Psoas muscle (tissue), 8 donors: ENCODE data around the gene ATG3. TPM values are rescaled to one million over a fixed set of nuclear protein-coding genes. Genes with fewer than 3 reads are reported as not detected.

ENCODE experiments used
- ATAC-seq, 4 donors: fragments of 200-7000 bp; cut with Tn5 transposase; one replicate each; pipeline ENCODE4 v1.9.1; 2020; ENCODE audit warnings: moderate library complexity in 3 of 4, mild to moderate bottlenecking in 2 of 4
- DNase-seq, 2 donors: peaks; one replicate each; pipeline ENCODE4 v3.0.0-alpha.2; 2020
- H3K27ac ChIP-seq: fragments of 200-600 bp; one replicate; pipeline ENCODE4 v1.8.0; 2022
- H3K27me3 ChIP-seq, 3 donors: fragments of 200-600 bp in 1 of 3; one replicate each; pipeline versions ENCODE4 v1.6.1 to v1.8.0; 2013 to 2022; ENCODE audit warnings: low read length in 2 of 3, mild to moderate bottlenecking in 2 of 3, moderate library complexity in 1 of 3; ENCODE audit not compliant: insufficient read depth in 3 of 3
- H3K36me3 ChIP-seq, 2 donors: fragments of 200-600 bp in 1 of 2; one replicate each; pipeline versions ENCODE4 v1.6.1 to v1.8.0; 2013 to 2022; ENCODE audit warnings: low read depth in 1 of 2, mild to moderate bottlenecking in 1 of 2, moderate library complexity in 1 of 2; ENCODE audit not compliant: insufficient read depth in 1 of 2
- H3K4me1 ChIP-seq: fragments of 200-600 bp; one replicate; pipeline ENCODE4 v1.8.0; 2022
- H3K4me3 ChIP-seq: fragments of 200-600 bp; one replicate; pipeline ENCODE4 v1.8.0; 2022; ENCODE audit warnings: mild to moderate bottlenecking
- H3K9me3 ChIP-seq: fragments of 200-600 bp; one replicate; pipeline ENCODE4 v1.8.0; 2022
- WGBS, 3 donors: extraction: QIAGEN DNeasy Blood & Tissue Kit; methylation state at CpG; one replicate each; pipeline versions ENCODE4 v1.1.6 to v1.1.7; 2013; 5-methylcytosine and 5-hydroxymethylcytosine counted together
- intact Hi-C, 2 donors: fragments of 100-400 bp; cut with DNase I; formaldehyde crosslinking; loops; one replicate each; pipeline versions ENCODE4 v1.11.0 to v1.14.2; 2022
- polyA plus RNA-seq, 3 donors: library from polyadenylated mRNA; stranded (reverse); fragments of 200-250 nt; gene quantifications; one replicate each; pipeline ENCODE4 v1.2.3, GENCODE V29; 2013
- total RNA-seq, 4 donors: library from RNA; stranded (reverse); fragmentation: NEBNext Ultra II Directional in 2 of 4; extraction: Animal tissue kit (Norgen Biotek cat#: 25700) in 2 of 4; gene quantifications; one replicate each; pipeline versions ENCODE4 v1.2.1 to v1.2.4, GENCODE V29; 2021 to 2023
- TF ChIP-seq, protein P1 (sequence below): fragments of 200-600 bp; IDR thresholded peaks from one replicate; pipeline ENCODE4 v1.8.0; 2022; ENCODE audit warnings: antibody characterized with exemption
- donor health status: healthy with polysubstance abuse.
- donor health status: DM: no; HTN: no; CAD: no; lungs with moderate emphysema.
- donor health status: Bipolar disorder and iron deficiency.
- donor health status: healthy.
- donor health status: DM: yes; HTN: yes; CAD: no.
- donor health status: DM: no; HTN: no; CAD: no.
- donor health status: DM: no; HTN: no; CAD: no.
- donor health status: DM: yes; HTN: yes; CAD: no.

The ATG3 gene
- total and polyA plus RNA-seq, 7 donors = 27.5 to 75.0 (median 31.9) TPM

DNA sequence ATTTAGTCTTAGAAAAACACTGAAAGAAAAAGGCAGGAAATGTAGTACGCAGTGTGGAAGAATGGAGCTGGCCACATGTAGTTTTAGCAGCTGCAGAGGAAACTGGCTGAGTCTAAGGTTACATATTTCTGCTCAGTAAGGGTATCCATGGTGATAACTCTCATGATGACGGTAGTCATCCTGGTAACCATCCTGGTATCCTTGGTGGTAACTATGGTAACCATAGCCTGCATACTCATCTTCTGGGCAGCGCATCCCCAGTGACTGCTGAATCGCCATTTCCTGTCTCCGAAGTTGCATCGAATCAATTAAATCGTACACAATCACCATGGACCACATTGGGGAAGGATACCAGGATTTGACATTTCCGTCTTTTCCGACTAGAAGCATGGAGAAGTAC lies 43.5 kb upstream of the ATG3 start:
- TF ChIP-seq, protein P1, sequence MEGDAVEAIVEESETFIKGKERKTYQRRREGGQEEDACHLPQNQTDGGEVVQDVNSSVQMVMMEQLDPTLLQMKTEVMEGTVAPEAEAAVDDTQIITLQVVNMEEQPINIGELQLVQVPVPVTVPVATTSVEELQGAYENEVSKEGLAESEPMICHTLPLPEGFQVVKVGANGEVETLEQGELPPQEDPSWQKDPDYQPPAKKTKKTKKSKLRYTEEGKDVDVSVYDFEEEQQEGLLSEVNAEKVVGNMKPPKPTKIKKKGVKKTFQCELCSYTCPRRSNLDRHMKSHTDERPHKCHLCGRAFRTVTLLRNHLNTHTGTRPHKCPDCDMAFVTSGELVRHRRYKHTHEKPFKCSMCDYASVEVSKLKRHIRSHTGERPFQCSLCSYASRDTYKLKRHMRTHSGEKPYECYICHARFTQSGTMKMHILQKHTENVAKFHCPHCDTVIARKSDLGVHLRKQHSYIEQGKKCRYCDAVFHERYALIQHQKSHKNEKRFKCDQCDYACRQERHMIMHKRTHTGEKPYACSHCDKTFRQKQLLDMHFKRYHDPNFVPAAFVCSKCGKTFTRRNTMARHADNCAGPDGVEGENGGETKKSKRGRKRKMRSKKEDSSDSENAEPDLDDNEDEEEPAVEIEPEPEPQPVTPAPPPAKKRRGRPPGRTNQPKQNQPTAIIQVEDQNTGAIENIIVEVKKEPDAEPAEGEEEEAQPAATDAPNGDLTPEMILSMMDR = no peak
- Histone ChIP-seq H3K36me3 (no peaks in the 10 kb centered on the region), H3K27me3 (no peaks in the 10 kb centered on the region), H3K4me1 (no peaks in the 10 kb centered on the region), H3K4me3 (no peak overlapping the region), H3K9me3 (no peaks in the 10 kb centered on the region), H3K27ac (no peak overlapping the region)
- ATAC-seq (no peak), DNase-seq (no peak)
- 54 to 67% (median 59%) methylated on average over 9 of the region's 9 CpGs for WGBS, 3 donors
- intact Hi-C loops = no loop called here

DNA sequence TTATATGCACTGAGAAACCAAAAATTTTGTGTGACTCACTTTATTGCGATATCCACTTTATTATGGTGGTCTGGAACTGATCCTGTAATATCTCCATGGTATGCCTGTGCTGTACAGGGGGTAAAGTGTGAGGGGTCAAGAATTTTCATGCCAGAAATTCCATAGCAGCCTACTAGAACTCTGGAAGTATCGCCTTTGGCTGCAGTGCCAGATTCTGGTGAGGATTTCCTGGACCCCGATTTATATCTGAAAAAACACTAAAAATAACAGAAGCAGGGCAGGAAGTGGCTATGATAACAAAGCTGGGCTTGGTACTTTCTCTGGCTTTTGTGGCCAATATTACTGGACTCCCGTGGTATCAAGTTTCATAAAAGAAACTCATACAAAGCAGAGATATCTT lies 42.8 kb upstream of the ATG3 start:
- Histone ChIP-seq H3K9me3 (no peaks in the 10 kb centered on the region), H3K27ac (no peak overlapping the region), H3K36me3 (no peaks in the 10 kb centered on the region), H3K27me3 (no peaks in the 10 kb centered on the region), H3K4me1 (no peaks in the 10 kb centered on the region), H3K4me3 (no peak overlapping the region)
- TF ChIP-seq, protein P1 = no peak
- 26 to 30% (median 29%) methylated on average over 4 of the region's 4 CpGs for WGBS, 3 donors
- no peak for ATAC-seq
- intact Hi-C loops = no loop called here
- no peak for DNase-seq

DNA sequence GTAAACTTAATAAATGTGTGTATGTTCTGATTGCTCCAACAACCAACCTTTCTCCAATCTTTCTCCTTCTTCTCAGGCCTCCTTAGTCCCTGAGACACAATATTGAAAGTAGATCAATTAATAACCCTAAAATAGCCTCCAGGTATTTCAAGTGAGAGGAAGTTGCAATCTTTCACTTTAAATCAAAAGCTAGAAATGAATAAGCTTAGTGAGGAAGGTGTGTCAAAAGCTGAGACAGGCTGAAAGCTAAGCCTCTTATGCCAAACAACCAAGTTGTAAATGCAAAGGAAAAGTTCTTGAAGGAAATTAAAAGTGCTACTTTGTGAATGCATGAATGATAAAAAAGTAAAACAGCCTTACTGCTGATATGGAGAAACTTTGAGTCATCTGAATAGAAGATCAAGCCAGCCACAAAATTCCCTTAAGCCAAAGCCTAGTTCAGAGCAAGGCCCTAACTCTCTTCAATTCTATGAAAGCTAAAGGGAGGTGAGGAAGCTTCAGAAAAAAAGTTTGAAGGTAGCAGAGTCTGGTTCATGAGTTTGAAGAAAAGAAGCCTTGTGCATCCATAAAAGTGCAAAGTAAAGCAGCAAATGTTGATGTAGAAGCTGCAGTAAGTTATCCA lies 40.6 kb upstream of the ATG3 start:
- DNase-seq = no peak
- Histone ChIP-seq H3K9me3 (no peaks in the 10 kb centered on the region), H3K4me1 (no peaks in the 10 kb centered on the region), H3K27me3 (no peaks in the 10 kb centered on the region), H3K27ac (no peak overlapping the region), H3K4me3 (no peak overlapping the region), H3K36me3 (peaks cover 0 to under 1% of the 10 kb centered on the region in 2 donors)
- no peak for ATAC-seq
- TF ChIP-seq, protein P1 = no peak
- intact Hi-C loops = no loop called here

DNA sequence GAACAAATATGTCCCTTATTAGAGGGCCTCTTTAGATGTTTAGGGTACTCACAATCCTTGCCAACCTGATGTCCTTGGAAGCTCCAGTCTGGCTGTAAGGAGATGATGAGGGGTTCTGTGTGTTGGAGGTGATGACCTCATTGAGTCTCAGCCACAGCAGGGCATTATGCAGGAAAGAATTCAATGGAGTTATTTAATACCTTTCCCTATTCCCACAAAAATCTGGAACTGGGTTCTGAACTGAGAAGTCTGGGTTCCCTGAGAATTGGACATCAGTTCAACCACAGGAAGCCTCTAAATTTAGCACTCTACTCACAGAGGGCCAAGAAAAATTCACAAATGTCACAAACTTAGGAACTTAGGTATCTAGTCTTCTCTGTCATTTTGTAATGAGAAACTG lies 37.0 kb upstream of the ATG3 start:
- TF ChIP-seq, protein P1 = no peak
- no peak for DNase-seq
- H3K27me3 ChIP-seq = no peaks in the 10 kb centered on the region
- H3K36me3 ChIP-seq = peaks cover 0 to 17% of the 10 kb centered on the region in 2 donors
- H3K9me3 ChIP-seq = no peaks in the 10 kb centered on the region
- H3K4me1 ChIP-seq = no peaks in the 10 kb centered on the region
- ATAC-seq = no peak
- H3K4me3 ChIP-seq = no peak overlapping the region
- intact Hi-C loops = no loop called here
- no peak overlapping the region for H3K27ac ChIP-seq

DNA sequence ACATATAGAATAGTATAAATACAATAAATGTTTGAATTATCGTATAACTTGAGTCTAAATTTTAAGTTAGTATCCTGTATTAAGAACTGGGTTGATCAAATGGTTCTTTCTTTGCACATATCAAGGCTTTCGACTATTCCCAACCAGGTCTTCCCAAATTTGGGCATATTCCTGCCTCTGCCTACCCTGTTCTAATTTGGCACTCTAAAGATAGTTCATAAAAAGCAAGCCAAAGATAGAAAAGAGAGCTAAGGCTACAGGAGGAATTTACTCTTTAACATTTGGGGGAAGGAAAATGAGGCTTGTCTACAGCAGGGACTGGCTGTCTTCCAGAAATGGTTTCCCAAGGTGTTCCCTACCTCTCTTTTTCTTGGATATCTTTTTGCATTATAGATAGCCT lies 36.2 kb upstream of the ATG3 start:
- no peak overlapping the region for H3K27ac ChIP-seq
- no peak for ATAC-seq
- no peak for DNase-seq
- H3K4me3 ChIP-seq = no peak overlapping the region
- H3K36me3 ChIP-seq = peaks cover 0 to 24% of the 10 kb centered on the region in 2 donors
- H3K4me1 ChIP-seq = no peaks in the 10 kb centered on the region
- intact Hi-C loops = no loop called here
- TF ChIP-seq, protein P1 = no peak
- H3K27me3 ChIP-seq = no peaks in the 10 kb centered on the region
- H3K9me3 ChIP-seq = no peaks in the 10 kb centered on the region
- 96 to 98% (median 98%) methylated on average over 2 of the region's 2 CpGs for WGBS, 3 donors
